MM.1S (cell line): Measurements from ENCODE around the gene ST8SIA5.

Source experiments
- EZH2 ChIP-seq: fragments of 300-600 bp; sonication (generic); optimal IDR thresholded peaks from 2 replicates; pipeline ENCODE3; 2017; ENCODE audit warnings: low read depth, mild to moderate bottlenecking, antibody characterized with exemption, low read length, mixed read lengths
- EZH2phosphoT487 ChIP-seq: fragments of 300-600 bp; sonication (generic); IDR thresholded peaks from 2 replicates; pipeline ENCODE4 v1.6.1; 2018; ENCODE audit warnings: antibody characterized with exemption, low read length
- TF ChIP-seq, protein P1 (sequence below): fragments of 300-600 bp; sonication (generic); IDR thresholded peaks from 2 replicates; pipeline ENCODE4 v1.5.1; 2016; ENCODE audit warnings: antibody characterized with exemption, low read length, mixed read lengths

DNA sequence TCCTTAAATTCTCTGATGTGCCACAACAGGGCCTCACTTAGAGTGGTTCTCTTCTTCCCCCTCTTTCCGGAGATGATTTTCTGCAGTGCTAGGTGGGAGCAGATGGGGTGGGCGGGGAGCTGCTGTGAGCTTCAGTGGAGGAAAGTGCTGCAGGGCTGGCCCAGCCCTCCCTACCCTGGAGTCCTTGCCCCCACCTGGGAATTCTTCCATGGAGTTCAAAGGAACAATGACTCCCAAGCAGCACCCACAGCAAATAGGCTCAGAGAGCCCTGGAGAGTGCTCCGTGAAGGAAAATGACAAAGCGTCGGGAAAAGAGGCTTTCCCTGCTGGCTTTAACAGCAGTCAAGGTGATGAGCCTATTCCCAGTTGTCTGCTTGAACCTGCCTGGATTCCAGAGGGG is 128.6 kb downstream of the ST8SIA5 start:
- TF ChIP-seq, protein P1, sequence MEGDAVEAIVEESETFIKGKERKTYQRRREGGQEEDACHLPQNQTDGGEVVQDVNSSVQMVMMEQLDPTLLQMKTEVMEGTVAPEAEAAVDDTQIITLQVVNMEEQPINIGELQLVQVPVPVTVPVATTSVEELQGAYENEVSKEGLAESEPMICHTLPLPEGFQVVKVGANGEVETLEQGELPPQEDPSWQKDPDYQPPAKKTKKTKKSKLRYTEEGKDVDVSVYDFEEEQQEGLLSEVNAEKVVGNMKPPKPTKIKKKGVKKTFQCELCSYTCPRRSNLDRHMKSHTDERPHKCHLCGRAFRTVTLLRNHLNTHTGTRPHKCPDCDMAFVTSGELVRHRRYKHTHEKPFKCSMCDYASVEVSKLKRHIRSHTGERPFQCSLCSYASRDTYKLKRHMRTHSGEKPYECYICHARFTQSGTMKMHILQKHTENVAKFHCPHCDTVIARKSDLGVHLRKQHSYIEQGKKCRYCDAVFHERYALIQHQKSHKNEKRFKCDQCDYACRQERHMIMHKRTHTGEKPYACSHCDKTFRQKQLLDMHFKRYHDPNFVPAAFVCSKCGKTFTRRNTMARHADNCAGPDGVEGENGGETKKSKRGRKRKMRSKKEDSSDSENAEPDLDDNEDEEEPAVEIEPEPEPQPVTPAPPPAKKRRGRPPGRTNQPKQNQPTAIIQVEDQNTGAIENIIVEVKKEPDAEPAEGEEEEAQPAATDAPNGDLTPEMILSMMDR: no peak
- TF ChIP-seq EZH2: no peak
- TF ChIP-seq EZH2phosphoT487: no peak
